Stimulated activated CD4-positive, alpha-beta T cell treated with anti-CD3 and anti-CD28 coated beads, Interleukin-2, amount 100 ng/mL, for 48 hours (primary cell): ENCODE results near the gene EML4.
"Not testable (repeated sequence)": the region's sequence is repeated elsewhere in the genome, so short reads cannot be mapped to it uniquely, and the experiment has no call there.

ENCODE experiments used
- DNase-seq, 2 donors: peaks; one replicate each; pipeline ENCODE4 v3.0.0-alpha.2; 2020

Gene EML4

GRCh38 chr2:42169100-42169873 lies at the start of gene EML4:
EML4 (plus strand) TSS chr2:42169353; CDS start chr2:42169612, 259 bp downstream.
- peak; percentile 89 to 97 for DNase-seq

GRCh38 chr2:42123426-42123825 lies 45.7 kb upstream of the EML4 start:
- no peak for DNase-seq

- DNase-seq: no peak
Observed at GRCh38 chr2:42124011-42124785, 45.0 kb upstream of the EML4 start.

GRCh38 chr2:42125841-42126594 lies 43.1 kb upstream of the EML4 start:
- DNase-seq: no peak

GRCh38 chr2:42126873-42127272 lies 42.3 kb upstream of the EML4 start:
- not testable (repeated sequence) for DNase-seq

- no peak for DNase-seq
Observed at GRCh38 chr2:42127425-42128424, 41.4 kb upstream of the EML4 start.

GRCh38 chr2:42128721-42129486 lies 40.2 kb upstream of the EML4 start:
- no peak for DNase-seq

DNA sequence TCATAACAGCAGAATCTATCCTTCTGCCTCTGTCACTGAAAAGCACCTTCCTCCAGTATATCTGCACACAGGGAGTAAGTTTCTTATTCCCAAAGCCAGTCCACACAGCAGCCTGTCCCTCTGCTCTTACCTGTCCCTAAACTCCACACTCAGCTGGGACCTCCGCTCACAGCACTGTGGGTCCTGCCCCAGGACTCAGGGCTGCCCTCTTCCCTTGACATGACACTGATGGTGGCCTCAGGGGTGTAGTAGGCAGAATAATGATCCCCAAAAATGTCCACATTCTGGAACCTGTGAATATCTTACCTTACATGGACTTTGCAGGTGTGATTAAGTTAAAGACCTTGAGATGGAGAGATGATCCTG lies 39.7 kb upstream of the EML4 start:
- no peak for DNase-seq

GRCh38 chr2:42129947-42130346 lies 39.2 kb upstream of the EML4 start:
- no peak for DNase-seq

- DNase-seq: not testable (repeated sequence)
Observed at GRCh38 chr2:42130858-42131257, 38.3 kb upstream of the EML4 start.

- no peak for DNase-seq
Observed at GRCh38 chr2:42132191-42132965, 36.8 kb upstream of the EML4 start.

DNA sequence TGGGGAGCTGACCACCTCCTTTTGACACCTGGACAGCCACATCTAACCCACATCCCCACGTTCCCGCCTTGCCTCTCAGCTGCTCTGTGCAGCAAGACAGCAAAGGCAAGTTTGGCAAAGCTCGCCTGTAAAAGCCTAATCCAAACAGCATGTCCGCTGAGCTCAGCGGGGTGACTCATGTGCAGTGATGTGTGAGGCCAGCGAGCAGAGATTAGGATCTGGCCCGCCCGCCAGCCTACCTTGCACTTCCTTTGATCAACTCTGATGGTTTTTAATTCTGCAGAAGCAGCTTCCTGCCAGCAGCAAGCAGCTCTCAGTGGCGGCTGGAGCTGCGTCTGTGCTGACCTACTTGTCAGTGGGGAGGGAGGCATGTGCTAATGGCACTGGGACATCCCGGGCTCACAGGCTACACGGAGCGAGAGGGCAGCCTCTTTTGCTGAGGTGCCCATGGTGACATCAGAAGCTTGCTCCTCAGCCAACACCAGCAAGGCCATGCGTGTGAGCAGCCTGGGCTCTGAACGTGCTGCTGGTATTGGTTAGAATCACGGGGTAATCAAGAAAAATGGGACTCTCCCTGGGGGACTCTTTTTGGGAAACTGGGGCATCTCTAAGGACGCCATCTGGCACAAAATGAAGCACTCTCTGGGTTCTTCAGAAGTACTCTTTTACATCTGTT lies 36.0 kb upstream of the EML4 start:
- peak; percentile 69 to 74 for DNase-seq

DNA sequence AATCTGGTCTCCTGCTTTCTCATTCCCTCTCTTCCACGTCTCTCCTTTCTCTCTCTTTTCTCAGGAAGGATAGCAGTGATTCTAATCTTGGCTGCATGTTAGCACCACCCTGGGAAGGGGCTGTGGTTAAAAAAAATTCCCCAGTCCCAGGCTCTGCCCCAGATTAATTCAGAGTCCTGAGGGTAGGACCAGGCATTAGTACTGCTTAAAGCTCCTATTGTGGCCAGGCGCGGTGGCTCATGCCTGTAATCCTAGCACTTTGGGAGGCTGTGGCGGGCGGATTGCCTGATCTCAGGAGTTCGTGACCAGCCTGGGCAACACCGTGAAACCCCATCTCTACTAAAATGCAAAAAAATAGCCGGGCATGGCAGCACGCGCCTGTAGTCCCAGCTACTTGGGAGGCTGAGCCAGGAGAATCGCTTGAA lies 35.4 kb upstream of the EML4 start:
- no peak for DNase-seq

DNA sequence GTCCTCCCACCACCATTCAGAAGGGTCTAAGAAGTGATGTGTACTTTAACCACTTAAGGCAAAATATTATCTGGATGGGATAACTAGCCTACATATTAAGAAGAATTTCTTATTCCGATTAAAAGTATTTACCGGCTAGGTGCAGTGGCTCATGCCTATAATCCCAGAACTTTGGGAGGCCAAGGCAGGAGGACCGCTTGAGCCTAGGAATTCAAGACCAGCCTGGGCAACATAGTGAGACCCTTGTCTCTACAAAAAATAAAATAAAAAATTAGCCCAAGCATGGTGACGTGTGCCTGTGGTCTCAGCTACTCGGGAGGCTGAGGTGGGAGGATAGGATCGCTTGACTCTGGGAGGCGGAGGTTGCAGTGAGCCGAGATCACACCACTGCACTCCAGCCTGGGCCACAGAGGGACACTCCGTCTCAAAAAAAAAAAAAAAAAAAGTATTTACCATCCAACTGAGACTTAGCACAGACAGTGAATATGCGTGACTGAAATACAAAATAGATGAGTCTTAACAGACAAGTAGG lies 34.7 kb upstream of the EML4 start:
- not testable (repeated sequence) for DNase-seq

DNA sequence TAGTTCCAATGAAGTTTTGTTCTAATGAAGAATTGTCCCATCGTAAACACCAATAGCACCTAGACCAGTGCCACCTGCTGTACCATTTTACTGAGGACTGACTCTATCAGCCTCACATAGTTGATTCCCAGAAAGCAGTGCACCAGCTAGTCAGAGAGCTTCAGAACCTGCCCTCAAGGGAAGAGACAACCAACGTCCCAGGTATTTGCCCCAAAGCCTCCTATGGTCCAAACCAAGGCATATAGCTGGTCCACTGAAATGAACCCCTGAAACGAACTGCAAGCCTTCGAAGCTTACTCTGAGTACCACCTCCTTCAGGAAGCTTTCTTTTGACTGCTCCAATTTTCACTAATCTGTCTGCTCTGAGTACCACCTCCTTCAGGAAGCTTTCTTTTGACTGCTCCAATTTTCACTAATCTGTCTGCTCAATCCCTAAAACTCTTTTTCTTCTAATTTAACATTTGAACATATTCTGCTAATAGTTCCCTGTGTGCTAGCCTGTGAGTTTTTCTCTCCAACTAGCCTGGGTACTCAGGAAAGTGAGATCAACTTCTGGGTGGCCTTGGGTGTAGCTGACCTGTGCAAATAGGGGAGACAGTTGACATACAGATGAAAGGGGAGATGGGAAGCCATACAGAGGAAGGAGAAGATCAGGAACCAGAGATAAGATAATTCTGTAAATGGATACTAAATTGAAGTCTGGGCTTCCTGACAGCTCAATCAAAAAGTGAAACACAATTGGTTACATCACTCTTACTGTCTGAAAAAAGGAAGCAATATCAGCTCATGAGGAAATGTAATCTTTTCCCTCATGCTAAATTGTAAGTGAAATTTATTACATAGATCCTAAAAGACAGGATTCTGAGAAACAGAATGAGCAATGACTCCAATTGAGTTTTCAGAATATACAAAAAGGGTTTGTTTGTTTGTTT lies 33.5 kb upstream of the EML4 start:
- no peak for DNase-seq

DNA sequence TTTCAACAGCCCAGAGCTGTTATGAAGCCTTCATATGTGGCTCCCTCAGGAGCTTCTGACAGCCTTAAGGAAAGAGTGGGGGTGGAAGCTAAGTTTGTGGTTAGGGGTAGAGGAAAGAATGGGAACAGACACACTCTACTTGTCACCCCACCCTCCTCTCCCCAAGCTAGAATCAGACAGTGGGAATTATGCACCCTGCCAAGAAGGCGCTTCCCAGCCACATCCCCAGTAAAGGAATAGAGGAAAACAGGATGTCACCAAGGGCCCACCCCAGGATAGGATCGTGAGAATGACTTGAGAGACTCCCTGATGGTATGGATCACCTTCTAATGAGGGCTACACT lies 32.4 kb upstream of the EML4 start:
- no peak for DNase-seq

DNA sequence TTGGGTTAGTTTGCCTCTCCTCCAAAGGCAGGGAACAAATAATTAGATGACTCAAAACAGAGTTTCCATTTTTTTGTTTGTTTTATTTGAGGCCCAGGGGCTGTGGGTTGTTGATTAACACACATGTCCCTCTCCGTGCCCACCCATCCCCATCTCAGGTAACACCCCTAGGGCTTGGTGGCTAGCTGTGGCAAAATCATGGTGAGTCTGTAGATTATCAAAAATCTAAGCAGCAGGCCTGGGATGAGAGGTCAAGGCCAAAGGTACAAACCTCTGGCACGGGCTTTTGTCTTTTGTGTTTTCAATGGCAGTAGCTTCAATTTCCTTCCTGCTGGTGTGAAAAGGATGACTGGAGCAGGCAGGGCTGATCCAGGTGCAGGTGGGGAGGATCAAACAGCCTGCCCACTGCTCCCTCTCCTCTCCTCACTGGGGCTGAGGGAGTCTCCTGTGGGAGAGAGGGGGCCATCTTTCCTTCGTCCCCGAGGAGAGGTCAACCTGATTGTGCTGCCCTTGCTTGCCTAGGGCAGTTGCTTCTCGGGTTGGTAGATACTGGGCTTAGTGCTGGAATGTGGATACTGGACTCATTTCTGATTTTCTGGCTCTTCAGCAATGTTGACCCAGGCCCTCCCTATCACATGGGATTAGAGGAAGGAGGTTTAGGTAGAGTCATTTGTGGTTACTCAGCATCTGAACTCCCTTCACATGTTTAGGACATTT lies 31.9 kb upstream of the EML4 start:
- no peak for DNase-seq
